ENCODE results near the gene PPP1R12B.
"Not testable (repeated sequence)": the region's sequence is repeated elsewhere in the genome, so short reads cannot be mapped to it uniquely, and the experiment has no call there.

The PPP1R12B gene

GRCh38 chr1:202405928-202406327, 57.4 kb downstream of the PPP1R12B start:
- no peak for DNase-seq

- DNase-seq = not testable (repeated sequence)
Measured at GRCh38 chr1:202406896-202407295, 58.4 kb downstream of the PPP1R12B start.

- not testable (repeated sequence) for DNase-seq
Measured at GRCh38 chr1:202407378-202407777, 58.9 kb downstream of the PPP1R12B start.

- DNase-seq = not testable (repeated sequence)
Measured at GRCh38 chr1:202410251-202410650, 61.8 kb downstream of the PPP1R12B start.

GRCh38 chr1:202410854-202411357, 62.4 kb downstream of the PPP1R12B start:
- DNase-seq = not testable (repeated sequence)

- no peak for DNase-seq
Measured at GRCh38 chr1:202411422-202411821, 62.9 kb downstream of the PPP1R12B start.

GRCh38 chr1:202412421-202412820, 63.9 kb downstream of the PPP1R12B start:
- DNase-seq = not testable (repeated sequence)

GRCh38 chr1:202416641-202417040, 68.1 kb downstream of the PPP1R12B start:
- DNase-seq = no peak

- DNase-seq = not testable (repeated sequence)
Measured at GRCh38 chr1:202417141-202417540, 68.6 kb downstream of the PPP1R12B start.

- not testable (repeated sequence) for DNase-seq
Measured at GRCh38 chr1:202417762-202418201, 69.3 kb downstream of the PPP1R12B start.

- DNase-seq = not testable (repeated sequence)
Measured at GRCh38 chr1:202419731-202420130, 71.2 kb downstream of the PPP1R12B start.

- DNase-seq = not testable (repeated sequence)
Measured at GRCh38 chr1:202420422-202421094, 72.1 kb downstream of the PPP1R12B start.

GRCh38 chr1:202422709-202423108, 74.2 kb downstream of the PPP1R12B start:
- not testable (repeated sequence) for DNase-seq

- DNase-seq = not testable (repeated sequence)
Measured at GRCh38 chr1:202424260-202424659, 75.8 kb downstream of the PPP1R12B start.

GRCh38 chr1:202430111-202430510, 81.6 kb downstream of the PPP1R12B start:
- DNase-seq = not testable (repeated sequence)

GRCh38 chr1:202432338-202432737, 83.8 kb downstream of the PPP1R12B start:
- not testable (repeated sequence) for DNase-seq

- no peak for DNase-seq
Measured at GRCh38 chr1:202433155-202434043, 84.9 kb downstream of the PPP1R12B start.

GRCh38 chr1:202434059-202434458, 85.6 kb downstream of the PPP1R12B start:
- DNase-seq = no peak

- no peak for DNase-seq
Measured at GRCh38 chr1:202438393-202439174, 90.1 kb downstream of the PPP1R12B start.

GRCh38 chr1:202439308-202439707, 90.8 kb downstream of the PPP1R12B start:
- DNase-seq = no peak

GRCh38 chr1:202448140-202448539, 99.6 kb downstream of the PPP1R12B start:
- DNase-seq = not testable (repeated sequence)

- DNase-seq = not testable (repeated sequence)
Measured at GRCh38 chr1:202451641-202452040, 103.1 kb downstream of the PPP1R12B start.

- DNase-seq = no peak
Measured at GRCh38 chr1:202452508-202452907, 104.0 kb downstream of the PPP1R12B start.

All from CD4-positive, alpha-beta T cell treated with Interleukin-12 subunit alpha and Interleukin-12 subunit beta, for 1 hour (primary cell).